Measurements from ENCODE around the gene SPINK9. TPM values are rescaled to one million over a fixed set of nuclear protein-coding genes. Genes with fewer than 3 reads are reported as not detected.
A peak's percentile ranks its signal among the peaks of the same experiment; 100 is the strongest.

Gene SPINK9
- total RNA-seq, 6 donors from 2014 or later = not detected

DNA sequence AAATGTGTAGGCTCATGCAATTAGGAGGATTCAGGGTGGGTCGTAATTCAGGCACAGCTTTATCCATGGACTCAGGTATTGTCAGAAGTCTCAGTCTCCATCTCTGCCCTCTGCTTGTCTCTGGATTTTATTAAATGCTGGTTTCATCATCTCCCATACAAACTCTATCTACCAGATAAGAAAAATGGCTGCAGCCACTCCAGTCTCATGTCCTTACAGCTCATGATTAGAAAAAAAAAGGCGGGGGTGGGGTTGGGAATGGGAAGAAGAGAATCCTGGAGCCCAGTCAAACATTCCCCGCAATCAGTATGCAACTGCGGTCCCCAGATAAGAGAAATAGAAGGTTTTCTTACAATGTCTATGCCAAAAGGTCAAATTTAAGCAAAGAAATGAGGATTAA is 40.8 kb downstream of the SPINK9 start:
- ATAC-seq (ENCODE audit: low FRiP score in 2 of 2) (no peak), DNase-seq (no peak)
- Histone ChIP-seq H3K9me3 (no peaks in the 10 kb centered on the region), H3K27me3 (no peaks in the 10 kb centered on the region), H3K27ac (no peak overlapping the region), H3K4me1 (peaks cover 0 to 6% (median 3%) of the 10 kb centered on the region in 4 donors), H3K4me3 (no peak overlapping the region), H3K36me3 (no peaks in the 10 kb centered on the region)
- 89% methylated on average over 4 of the region's 4 CpGs for WGBS, 2 donors
- TF ChIP-seq POLR2A (IDR thresholded peaks at IDR 0.05) (no peak), POLR2AphosphoS5 (IDR thresholded peaks at IDR 0.05) (no peak)

DNA sequence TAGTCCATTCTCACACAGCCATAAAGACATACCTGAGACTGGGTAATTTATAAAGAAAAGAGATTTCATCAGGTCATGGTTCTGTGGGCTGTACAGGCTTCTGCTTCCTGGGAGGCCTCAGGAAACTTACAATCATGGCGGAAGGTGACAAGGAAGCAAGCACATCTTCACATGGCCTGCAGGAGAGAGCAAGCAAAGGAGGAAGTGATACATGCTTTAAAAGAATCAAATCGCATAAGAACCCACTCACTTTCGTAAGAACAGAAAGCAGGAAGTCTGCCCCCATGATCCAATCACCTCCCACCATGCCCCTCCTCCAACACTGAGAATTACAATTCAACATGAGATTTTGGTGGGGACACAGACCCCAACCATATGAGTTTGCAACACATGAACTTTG is 43.3 kb downstream of the SPINK9 start:
- 76 to 85% methylated on average over 3 of the region's 3 CpGs for WGBS, 2 donors
- DNase-seq = no peak
- Histone ChIP-seq H3K9me3 (no peaks in the 10 kb centered on the region), H3K36me3 (no peaks in the 10 kb centered on the region), H3K27me3 (no peaks in the 10 kb centered on the region), H3K4me1 (peaks cover 0 to 9% (median 5%) of the 10 kb centered on the region in 4 donors), H3K27ac (no peak overlapping the region), H3K4me3 (no peak overlapping the region)
- ATAC-seq (ENCODE audit: low FRiP score in 2 of 2) = no peak
- TF ChIP-seq POLR2AphosphoS5 (IDR thresholded peaks at IDR 0.05) (no peak), EP300 (IDR thresholded peaks at IDR 0.05) (no peak), POLR2A (IDR thresholded peaks at IDR 0.05) (no peak)
- TF ChIP-seq, protein P1, sequence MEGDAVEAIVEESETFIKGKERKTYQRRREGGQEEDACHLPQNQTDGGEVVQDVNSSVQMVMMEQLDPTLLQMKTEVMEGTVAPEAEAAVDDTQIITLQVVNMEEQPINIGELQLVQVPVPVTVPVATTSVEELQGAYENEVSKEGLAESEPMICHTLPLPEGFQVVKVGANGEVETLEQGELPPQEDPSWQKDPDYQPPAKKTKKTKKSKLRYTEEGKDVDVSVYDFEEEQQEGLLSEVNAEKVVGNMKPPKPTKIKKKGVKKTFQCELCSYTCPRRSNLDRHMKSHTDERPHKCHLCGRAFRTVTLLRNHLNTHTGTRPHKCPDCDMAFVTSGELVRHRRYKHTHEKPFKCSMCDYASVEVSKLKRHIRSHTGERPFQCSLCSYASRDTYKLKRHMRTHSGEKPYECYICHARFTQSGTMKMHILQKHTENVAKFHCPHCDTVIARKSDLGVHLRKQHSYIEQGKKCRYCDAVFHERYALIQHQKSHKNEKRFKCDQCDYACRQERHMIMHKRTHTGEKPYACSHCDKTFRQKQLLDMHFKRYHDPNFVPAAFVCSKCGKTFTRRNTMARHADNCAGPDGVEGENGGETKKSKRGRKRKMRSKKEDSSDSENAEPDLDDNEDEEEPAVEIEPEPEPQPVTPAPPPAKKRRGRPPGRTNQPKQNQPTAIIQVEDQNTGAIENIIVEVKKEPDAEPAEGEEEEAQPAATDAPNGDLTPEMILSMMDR (IDR thresholded peaks at IDR 0.05) = no peak

DNA sequence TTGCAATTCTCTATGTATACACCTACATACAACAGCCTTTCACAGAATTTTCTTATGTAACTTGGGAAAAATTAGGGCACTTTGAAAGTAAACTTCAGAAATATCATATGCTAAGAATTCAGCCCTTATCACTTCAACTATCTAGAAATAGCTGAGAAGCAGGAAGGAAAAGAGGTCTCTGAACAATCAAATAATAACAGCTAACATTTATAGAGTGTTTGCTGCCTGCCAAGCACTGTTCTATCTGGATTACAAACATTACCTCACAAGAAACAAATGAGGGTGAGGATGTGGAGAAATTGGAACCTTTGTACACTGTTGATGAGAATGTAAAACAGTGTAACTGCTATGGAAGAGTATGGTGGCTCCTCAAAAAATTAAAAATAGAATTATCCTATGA is 44.0 kb downstream of the SPINK9 start:
- TF ChIP-seq EP300 (IDR thresholded peaks at IDR 0.05) = no peak
- TF ChIP-seq, protein P1 (IDR thresholded peaks at IDR 0.05) = no peak
- TF ChIP-seq POLR2AphosphoS5 (IDR thresholded peaks at IDR 0.05) = no peak
- TF ChIP-seq POLR2A (IDR thresholded peaks at IDR 0.05) = no peak
- Histone ChIP-seq H3K36me3 (no peaks in the 10 kb centered on the region), H3K27ac (peak overlapping the region in 1 of 4 donors; percentile 14), H3K4me3 (no peak overlapping the region), H3K4me1 (peaks cover 0 to 9% (median 6%) of the 10 kb centered on the region in 4 donors), H3K27me3 (no peaks in the 10 kb centered on the region), H3K9me3 (no peaks in the 10 kb centered on the region)
- ATAC-seq (ENCODE audit: low FRiP score in 2 of 2) (no peak), DNase-seq (no peak)

DNA sequence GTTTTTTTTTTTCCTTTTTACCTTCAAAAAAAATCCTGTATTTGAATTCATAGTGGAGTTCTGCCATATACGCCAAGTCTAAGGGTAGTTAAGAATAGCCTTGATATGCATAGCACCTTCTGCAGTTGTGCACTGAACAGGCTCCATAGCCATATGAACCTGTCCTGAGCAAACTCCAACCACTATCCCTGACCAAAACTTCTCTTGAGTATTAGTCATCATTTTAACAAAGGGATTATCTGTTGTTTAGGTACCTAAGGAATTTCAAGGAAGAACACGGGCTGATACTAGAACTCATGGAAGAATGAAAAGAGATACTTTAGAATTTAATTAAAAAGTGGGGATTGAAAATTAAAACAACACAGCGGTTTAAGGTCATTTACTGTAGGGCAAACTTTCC is 46.5 kb downstream of the SPINK9 start:
- WGBS, 2 donors = 90 to 93% methylated on average over 3 of the region's 3 CpGs
- no peak for TF ChIP-seq EP300 (IDR thresholded peaks at IDR 0.05)
- no peak for TF ChIP-seq POLR2A (IDR thresholded peaks at IDR 0.05)
- TF ChIP-seq, protein P1 (IDR thresholded peaks at IDR 0.05) = no peak
- TF ChIP-seq POLR2AphosphoS5 (IDR thresholded peaks at IDR 0.05) = no peak
- Histone ChIP-seq H3K9me3 (no peaks in the 10 kb centered on the region), H3K4me3 (peak overlapping the region in 1 of 4 donors; percentile 78), H3K27ac (no peak overlapping the region), H3K36me3 (no peaks in the 10 kb centered on the region), H3K27me3 (no peaks in the 10 kb centered on the region), H3K4me1 (peaks cover 21 to 33% (median 27%) of the 10 kb centered on the region in 4 donors)
- ATAC-seq (ENCODE audit: low FRiP score in 2 of 2) = no peak
- DNase-seq = no peak

DNA sequence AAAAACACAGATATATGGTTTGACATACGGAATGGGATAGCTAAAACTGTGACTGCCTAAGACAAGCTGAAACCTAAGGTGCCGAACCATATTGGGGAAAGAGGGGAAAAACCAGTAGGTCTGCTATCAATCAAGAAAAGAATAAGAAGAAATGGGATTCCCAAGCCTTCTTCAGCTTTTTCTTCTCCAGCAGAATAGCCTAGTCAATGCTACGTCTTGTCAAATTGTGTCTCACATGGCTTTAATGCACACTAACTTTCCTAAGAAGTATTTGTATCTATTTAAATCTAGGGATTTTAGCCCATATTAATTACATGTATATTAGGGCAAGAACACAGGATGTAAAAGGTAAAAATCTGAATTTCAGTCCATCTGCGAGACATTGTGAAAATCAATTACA is 47.6 kb downstream of the SPINK9 start:
- 52 to 55% methylated on average over 4 of the region's 4 CpGs for WGBS, 2 donors
- no peak for ATAC-seq (ENCODE audit: low FRiP score in 2 of 2)
- H3K4me1 ChIP-seq = peaks cover 21 to 43% (median 28%) of the 10 kb centered on the region in 4 donors
- H3K27me3 ChIP-seq = no peaks in the 10 kb centered on the region
- TF ChIP-seq POLR2A (IDR thresholded peaks at IDR 0.05) (no peak), POLR2AphosphoS5 (IDR thresholded peaks at IDR 0.05) (no peak), EP300 (IDR thresholded peaks at IDR 0.05) (no peak)
- TF ChIP-seq, protein P1 (IDR thresholded peaks at IDR 0.05) = no peak
- H3K9me3 ChIP-seq = no peaks in the 10 kb centered on the region
- no peak for DNase-seq
- H3K27ac ChIP-seq = peak overlapping the region; percentile 95 to 96 (median 96)
- no peaks in the 10 kb centered on the region for H3K36me3 ChIP-seq
- H3K4me3 ChIP-seq = peak overlapping the region in 3 of 4 donors; percentile 72 to 87 (median 78)

Data from upper lobe of left lung (tissue), 6 donors.